Measurements from ENCODE around the gene TCF7. TPM values are rescaled to one million over a fixed set of nuclear protein-coding genes. Genes with fewer than 3 reads are reported as not detected.

The TCF7 gene
- total RNA-seq, 4 donors from 2014 or later = 0.98 to 6.6 (median 2.6) TPM

GRCh38 chr5:134175921-134176510 lies 61.5 kb downstream of the TCF7 start:
- TF ChIP-seq CTCF (IDR thresholded peaks at IDR 0.05; ENCODE audit: low read depth) = no peak

DNA sequence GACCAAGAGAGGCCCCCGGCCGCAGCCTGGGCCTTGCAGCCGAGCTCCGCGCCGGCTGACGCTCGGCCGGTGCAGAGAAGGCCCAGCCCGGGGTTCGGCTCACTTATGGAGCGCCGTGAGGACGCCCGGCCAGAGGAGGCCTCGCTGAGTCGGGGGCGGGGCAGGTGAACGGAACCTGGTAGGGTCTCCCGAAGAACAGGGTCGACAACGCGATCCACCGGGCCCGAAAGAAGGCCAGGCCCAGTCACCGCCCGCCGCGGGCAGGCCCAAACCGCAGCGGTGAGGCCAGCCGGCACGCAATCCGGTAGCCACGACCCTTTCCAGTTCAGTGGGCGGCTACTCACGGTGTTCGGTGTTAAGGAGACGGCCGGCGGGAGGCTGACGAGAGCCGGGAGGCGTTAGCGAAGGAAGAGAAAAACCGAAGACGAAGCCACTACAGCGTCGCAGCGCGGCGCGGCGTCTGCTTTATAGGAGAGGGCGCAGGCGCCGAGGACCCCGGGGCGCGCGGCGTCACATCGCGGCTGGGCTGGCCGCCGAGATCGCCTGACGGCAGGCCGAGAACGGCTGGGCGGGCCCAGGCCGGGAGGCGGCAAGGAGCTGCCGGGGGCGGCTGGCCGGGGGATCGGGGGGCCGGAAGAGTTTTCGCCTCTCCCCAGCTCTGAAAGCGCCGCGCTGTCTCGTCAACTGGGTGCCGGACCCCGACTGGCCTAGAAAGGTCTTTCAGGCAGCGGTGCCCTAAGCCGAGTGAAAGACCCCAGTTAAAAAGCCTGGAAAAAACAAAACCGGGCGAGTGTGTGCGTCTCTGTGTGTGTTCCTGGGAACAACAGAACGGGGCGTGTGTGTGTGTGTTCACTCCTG lies 62.3 kb downstream of the TCF7 start, which contains the start of gene SKP1:
Gene SKP1 (minus strand): TSS at position 440 of the 858 bp plus-strand sequence. CDS start 2,928 bp downstream, outside the sequence.
- no peak for TF ChIP-seq CTCF (IDR thresholded peaks at IDR 0.05; ENCODE audit: low read depth)

DNA sequence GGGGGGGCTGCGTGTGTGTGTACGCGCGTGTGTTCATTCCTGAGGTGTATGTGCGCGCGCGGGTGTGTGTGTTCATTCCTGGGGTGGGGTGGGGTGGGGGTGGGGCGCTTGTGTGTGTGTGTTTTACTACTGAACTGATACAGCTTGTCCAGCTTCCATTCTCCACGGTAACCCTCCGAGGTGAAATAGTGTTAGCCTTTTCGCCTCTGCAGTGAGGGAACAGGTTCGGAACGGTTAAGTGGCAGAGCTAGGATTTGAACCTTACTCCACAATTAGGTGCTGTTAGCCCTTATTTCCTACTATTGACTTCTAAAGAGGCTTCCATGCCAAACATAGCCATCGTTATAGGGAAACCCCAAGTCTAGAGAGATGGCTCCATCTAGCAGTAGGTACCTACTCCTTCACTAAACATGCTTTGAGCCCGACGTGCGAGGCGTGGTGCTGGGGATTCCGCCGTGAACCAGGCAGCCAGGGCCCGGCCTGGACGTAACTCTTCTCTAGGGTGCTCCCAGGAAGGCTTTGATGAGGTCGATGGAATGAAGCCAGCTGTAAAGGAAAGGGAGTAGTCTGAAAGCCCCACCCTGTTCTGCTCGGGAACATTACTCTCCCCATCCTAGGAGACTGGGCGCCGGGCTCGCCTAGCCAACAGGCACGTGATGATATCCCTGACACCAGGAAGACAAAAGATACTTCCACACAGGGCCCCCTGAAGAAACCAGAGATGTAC lies 63.1 kb downstream of the TCF7 start:
- no peak for TF ChIP-seq CTCF (IDR thresholded peaks at IDR 0.05; ENCODE audit: low read depth)

DNA sequence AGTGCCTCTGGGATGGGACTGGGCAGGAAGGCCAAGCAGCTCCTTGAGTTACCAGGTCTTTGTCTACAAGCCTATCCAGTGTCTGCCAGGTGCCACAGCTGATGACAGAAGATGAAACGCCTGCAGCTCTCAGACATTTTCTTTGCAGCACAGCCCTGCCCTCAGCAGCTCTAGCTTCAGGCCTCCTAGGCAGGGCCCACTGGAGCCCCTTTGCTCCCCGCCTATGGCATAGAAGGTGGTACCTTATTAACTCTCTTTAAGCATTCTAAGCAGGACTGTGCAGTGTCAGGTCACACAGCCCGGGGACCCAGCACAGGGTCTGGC lies 63.6 kb downstream of the TCF7 start:
- TF ChIP-seq CTCF (IDR thresholded peaks at IDR 0.05; ENCODE audit: low read depth) = no peak

- no peak for TF ChIP-seq CTCF (IDR thresholded peaks at IDR 0.05; ENCODE audit: low read depth)
Observed at GRCh38 chr5:134183481-134183880, 69.0 kb downstream of the TCF7 start.

- no peak for TF ChIP-seq CTCF (IDR thresholded peaks at IDR 0.05; ENCODE audit: low read depth)
Observed at GRCh38 chr5:134184155-134185135, 70.0 kb downstream of the TCF7 start.

Measured in subcutaneous adipose tissue (tissue), 4 donors.